HG02642 (cell line): ENCODE data around the gene SIRPG.

Source experiments
- ATAC-seq: cut with Tn5 transposase; IDR thresholded peaks from one replicate; pipeline ENCODE4 v1.9.1; 2021; ENCODE audit warnings: mild to moderate bottlenecking; ENCODE audit not compliant: unreplicated experiment, poor library complexity

SIRPG gene

GRCh38 chr20:1637226-1637625 is 20.4 kb downstream of the SIRPG start:
- ATAC-seq, result no peak

- no peak for ATAC-seq
Observed at GRCh38 chr20:1636621-1637020, 21.0 kb downstream of the SIRPG start.

- ATAC-seq, result no peak
Observed at GRCh38 chr20:1635291-1635979, 22.1 kb downstream of the SIRPG start.

DNA sequence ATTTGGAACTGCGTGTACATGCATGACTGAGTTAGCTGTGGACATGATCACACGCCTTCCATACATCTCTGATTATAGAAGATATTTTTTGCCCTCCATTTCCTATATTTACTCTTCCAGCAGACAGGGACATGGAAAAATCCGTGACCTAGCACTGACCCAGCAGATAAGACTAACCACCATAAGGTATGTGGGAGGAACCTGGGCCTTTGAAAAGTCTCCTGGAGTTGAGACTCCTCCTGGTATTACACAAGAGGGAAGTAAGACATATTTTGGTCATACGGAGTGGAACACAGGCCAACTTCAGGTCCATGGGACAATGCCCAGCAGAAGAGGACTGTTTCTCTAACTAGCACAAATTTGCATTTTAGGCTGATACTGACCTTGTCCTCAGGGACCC is 24.0 kb downstream of the SIRPG start:
- ATAC-seq, result no peak

- ATAC-seq, result no peak
Observed at GRCh38 chr20:1632178-1632577, 25.4 kb downstream of the SIRPG start.

DNA sequence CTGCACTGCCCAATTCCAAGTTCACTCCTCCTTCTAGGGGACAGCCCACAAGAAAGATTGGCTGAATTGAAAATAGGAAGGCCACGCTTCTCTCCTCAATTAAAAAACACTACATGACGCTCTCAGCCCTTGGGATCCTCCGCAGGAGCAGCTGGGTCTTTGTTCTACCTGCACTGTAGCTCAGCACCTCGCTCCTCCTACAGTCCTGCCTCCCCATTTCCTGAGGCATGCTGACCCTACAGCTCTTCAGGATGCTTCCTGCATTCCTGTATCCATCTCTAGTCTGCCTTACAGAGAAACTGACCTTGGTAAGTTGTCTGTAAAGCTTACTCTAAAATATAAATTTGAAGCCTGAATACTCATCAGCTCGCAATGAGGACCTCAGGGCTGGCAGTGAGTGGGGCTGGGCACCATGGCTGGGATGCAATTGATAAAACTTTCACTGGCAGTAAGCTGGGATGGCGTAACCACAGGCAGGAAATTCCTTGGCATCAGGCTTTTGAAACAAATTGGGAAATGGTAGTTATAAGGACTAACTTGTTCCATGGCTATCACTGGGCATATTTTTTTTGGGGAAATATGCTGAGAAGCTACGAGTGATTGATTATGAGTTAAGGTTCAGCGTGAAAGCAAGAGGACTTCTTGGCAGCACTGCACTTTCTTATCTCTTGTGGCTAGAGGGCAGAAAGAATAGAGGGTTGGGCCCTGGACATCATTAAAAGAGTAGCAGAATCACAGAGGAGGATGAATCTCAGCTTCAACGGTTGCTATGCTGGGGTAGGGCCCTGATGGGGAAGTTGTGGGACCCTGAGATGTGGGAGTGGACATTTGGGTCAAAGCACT is 26.0 kb downstream of the SIRPG start:
- no peak for ATAC-seq

GRCh38 chr20:1630186-1630585 is 27.4 kb downstream of the SIRPG start:
- no peak for ATAC-seq

- no peak for ATAC-seq
Observed at GRCh38 chr20:1629321-1629720, 28.3 kb downstream of the SIRPG start.

GRCh38 chr20:1628621-1629020 is 29.0 kb downstream of the SIRPG start:
- ATAC-seq, result no peak

DNA sequence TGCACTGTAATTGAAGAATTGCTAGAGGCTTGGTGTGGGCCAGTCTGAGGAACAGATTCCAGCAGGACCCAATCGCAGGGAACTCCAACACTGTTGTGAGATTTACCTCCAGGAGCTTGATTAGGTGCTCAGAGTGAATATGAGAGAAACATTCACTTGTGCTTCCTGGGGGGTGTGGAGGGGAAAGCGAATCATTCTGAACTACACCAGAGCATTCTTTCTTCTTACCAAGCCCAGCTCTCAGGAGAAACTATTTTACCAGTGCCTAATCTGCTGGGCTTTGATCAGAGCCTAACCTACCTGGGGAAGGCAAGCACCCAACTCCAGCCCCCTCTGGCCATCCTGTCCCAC is 30.4 kb downstream of the SIRPG start:
- ATAC-seq, result no peak

GRCh38 chr20:1626528-1627199 is 30.9 kb downstream of the SIRPG start:
- ATAC-seq, result no peak

DNA sequence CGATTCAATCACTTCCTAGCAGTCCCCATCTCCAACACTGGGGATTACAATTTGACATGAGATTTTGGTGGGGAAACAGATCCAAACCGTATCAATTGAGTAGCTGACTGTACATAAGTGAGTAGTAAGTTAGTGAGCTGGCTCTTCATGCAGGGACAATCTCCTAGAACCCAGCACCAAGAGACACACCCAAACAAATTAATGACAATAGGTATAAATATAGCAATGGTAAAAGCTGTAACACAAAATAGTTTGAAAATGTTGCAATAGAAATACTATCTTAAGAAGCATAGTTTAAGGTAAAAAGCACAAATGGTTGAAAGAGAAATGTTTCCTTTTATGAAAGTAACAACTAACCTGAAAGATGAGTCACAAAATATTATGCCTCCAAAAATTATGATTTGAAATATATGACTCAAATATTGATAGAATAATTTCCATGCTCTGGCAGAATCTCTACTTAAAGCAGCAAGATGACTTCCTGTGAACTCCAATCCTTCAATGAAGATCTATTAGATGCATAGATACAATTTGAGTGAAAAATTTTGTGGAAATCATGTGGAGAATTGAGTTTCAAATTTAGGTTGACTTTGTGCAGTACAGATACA is 32.4 kb downstream of the SIRPG start:
- no peak for ATAC-seq

GRCh38 chr20:1623501-1624205 is 33.9 kb downstream of the SIRPG start:
- ATAC-seq, result no peak

- no peak for ATAC-seq
Observed at GRCh38 chr20:1622450-1622849, 35.1 kb downstream of the SIRPG start.

GRCh38 chr20:1621316-1621715 is 36.3 kb downstream of the SIRPG start:
- ATAC-seq, result no peak

DNA sequence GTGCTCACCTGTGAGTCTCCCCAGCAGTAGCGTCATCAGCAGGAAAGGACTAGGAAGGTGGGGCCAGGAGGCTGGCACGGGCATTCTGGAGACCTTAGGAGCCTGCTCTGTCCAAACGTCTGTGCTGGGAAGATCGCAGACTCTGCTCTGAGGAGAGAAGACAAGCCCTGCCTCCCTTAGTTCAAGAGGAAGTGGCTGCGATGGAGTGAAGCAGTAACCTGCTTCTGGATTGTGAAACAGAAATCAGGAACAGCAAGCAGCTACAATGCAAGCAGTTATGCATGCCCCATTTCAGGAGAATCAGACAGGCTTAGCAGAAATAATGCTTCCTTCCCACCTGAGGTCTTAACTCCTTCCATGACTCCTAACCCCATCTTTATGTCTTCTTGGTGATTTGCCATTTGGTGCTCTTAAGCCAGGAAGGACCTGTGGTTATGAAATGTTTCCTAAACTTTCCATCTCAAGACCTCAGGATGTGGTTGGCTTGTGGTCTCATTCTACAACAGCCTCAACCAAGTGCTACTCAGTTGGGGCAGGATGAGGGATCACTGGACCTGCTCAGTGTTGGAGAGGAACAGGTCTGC is 37.6 kb downstream of the SIRPG start, which contains the start of gene SIRPB1:
Gene SIRPB1 (minus strand): TSS at position 149 of the 584 bp plus-strand sequence. CDS start 65 bp downstream, at position 84.
- ATAC-seq, result no peak

DNA sequence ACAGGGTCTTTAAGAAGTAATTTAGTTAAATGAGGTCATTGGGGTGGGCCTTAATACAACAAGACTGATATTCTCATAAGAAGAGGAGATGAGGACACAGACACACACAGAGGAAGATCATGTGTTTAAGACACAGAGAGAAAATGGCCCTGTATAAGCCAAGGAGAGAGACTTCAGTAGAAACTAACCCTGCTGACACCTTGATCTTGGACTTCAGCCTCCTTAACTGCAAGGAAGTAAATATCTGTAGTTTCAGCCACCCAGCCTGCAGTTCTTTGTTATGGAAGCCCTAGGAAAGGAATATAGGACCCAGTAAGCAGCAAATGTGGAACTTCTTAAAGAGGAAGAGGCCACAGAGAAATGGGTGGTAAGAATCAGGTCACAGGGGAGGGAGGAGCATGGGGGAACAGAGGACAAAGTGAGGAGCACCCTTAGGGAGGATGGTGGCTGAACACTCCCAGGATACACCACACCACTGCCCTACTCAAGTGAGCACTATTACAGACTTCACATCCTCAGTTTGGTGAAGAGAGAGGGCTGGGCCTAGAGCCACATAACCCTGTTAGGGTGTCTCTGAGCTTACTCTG is 38.5 kb downstream of the SIRPG start:
- ATAC-seq, result no peak

DNA sequence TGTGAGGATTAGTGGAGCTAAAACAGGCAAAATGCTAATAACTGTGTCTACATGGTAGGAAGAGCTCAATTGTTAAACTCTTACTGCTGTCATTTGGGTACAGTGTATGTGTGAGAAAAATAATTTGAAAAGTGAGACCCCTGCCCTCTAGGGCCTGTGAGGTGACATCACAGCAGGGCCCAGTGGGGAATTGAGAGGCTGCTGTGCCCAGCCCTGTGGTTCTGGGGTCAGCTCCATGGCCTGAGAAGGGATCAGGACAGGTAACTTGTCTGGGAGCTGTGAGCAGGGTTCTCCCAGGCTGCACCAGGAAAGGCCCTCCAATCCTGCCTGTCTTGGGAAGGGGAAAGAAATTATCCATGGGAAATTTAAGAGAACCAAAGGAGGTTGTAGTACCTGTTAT is 39.1 kb downstream of the SIRPG start:
- ATAC-seq, result no peak

GRCh38 chr20:1616858-1617434 is 40.6 kb downstream of the SIRPG start:
- no peak for ATAC-seq
